Measurements from ENCODE around the gene SMAD7. TPM values are rescaled to one million over a fixed set of nuclear protein-coding genes. Genes with fewer than 3 reads are reported as not detected.

SMAD7 gene
- total RNA-seq, 2 experiments from 2014 or later, result 2.9 to 15.1 TPM

DNA sequence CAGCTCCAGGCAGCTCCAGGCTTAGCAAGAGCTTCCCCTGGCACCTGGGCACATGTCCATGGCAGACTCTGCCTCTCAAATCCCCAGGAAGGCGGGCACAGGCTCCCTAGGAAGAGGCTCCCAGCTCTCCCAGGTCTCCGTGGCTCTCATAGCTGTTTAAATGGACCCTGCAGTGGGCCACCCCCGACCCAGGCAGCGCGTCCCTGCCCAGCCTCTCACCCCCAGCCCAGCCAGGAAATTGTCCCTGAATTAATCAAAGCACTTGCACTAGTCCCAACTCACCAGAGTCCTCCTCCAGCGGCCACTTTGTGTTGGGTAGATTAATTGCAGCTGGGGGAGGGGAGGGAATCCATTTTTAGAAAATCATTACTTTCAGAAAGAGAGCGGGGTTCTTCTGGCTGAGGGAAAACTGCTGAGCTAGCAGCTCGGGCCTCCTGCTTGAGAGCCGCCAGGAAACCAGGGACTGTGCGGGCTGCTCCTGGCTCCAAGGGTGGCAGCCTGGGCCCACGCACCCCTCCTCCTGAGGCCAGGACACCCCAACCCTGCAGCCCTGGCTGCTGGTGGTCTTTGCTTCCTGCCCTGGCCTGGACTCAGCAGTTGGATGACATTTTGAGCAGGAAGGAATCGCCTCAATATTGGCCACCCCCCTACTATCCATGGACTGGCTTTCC, 36.0 kb downstream of the SMAD7 start:
- ChIA-PET CTCF (ENCODE audit: unreplicated experiment) (no interaction called here), POLR2A (no interaction called here)
- Histone ChIP-seq H3K9me3 (ENCODE audit: low read length) (no peaks in the 10 kb centered on the region), H3K4me2 (ENCODE audit: low read length) (no peak overlapping the region), H4K20me1 (ENCODE audit: insufficient read depth, low read length) (no peaks in the 10 kb centered on the region), H2AFZ (ENCODE audit: low read length) (no peak overlapping the region), H3K36me3 (ENCODE audit: insufficient read depth, low read length) (peaks cover 5% of the 10 kb centered on the region), H3K27ac (ENCODE audit: low read depth, low read length, poor library complexity, severe bottlenecking) (no peak overlapping the region), H3K9me2 (ENCODE audit: insufficient read depth, low read length) (no peaks in the 10 kb centered on the region), H3K79me2 (ENCODE audit: insufficient read depth, low read depth, low read length) (peaks cover 3% of the 10 kb centered on the region; the same call in 1 of the 2 replicates), H3K4me3 (ENCODE audit: low read depth, low read length, poor library complexity, severe bottlenecking) (no peak overlapping the region), H3K4me1 (ENCODE audit: insufficient read depth, low read length, poor library complexity, severe bottlenecking) (peaks cover 44% of the 10 kb centered on the region)
- TF ChIP-seq, protein P1, sequence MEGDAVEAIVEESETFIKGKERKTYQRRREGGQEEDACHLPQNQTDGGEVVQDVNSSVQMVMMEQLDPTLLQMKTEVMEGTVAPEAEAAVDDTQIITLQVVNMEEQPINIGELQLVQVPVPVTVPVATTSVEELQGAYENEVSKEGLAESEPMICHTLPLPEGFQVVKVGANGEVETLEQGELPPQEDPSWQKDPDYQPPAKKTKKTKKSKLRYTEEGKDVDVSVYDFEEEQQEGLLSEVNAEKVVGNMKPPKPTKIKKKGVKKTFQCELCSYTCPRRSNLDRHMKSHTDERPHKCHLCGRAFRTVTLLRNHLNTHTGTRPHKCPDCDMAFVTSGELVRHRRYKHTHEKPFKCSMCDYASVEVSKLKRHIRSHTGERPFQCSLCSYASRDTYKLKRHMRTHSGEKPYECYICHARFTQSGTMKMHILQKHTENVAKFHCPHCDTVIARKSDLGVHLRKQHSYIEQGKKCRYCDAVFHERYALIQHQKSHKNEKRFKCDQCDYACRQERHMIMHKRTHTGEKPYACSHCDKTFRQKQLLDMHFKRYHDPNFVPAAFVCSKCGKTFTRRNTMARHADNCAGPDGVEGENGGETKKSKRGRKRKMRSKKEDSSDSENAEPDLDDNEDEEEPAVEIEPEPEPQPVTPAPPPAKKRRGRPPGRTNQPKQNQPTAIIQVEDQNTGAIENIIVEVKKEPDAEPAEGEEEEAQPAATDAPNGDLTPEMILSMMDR (conservative IDR thresholded peaks at IDR 0.05; ENCODE audit: low read length), result no peak
- no peak for TF ChIP-seq EZH2phosphoT487 (IDR thresholded peaks at IDR 0.05; ENCODE audit: borderline replicate concordance, low read depth, low read length)
- intact Hi-C loops (cut with micrococcal nuclease; ENCODE audit: unreplicated experiment), result loop anchor here (5.0 kb wide), 1 partner anchor 237 kb away; no protein-coding TSS in a partner anchor
- no TSS peak for BruUV-seq (replicated peaks)
- no peak for DNase-seq (ENCODE audit: low spot score)

DNA sequence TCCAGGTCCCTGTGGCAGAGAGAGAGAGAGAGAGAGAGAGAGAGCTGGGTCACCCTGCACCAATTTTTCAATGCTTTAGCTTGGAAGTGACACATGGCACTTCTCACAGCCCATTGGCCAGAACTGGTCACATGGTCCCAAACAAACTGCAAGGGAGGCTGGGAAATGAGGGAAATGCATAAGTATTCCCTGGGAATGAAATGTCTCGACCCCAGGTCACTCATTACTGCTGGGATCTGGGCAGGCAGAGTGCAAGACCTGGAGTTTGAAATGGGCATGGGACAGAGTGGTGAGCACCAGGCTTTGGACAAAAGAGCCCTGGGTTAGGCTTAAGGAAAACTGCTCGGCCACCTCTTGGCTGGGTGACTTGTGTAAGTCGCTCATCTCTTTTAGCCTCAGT, 37.0 kb downstream of the SMAD7 start:
- H3K4me3 ChIP-seq (ENCODE audit: low read depth, low read length, poor library complexity, severe bottlenecking), result no peak overlapping the region
- H3K27ac ChIP-seq (ENCODE audit: low read depth, low read length, poor library complexity, severe bottlenecking), result no peak overlapping the region
- H4K20me1 ChIP-seq (ENCODE audit: insufficient read depth, low read length), result no peaks in the 10 kb centered on the region
- DNase-seq (ENCODE audit: low spot score), result no peak
- H3K9me2 ChIP-seq (ENCODE audit: insufficient read depth, low read length), result no peaks in the 10 kb centered on the region
- H3K36me3 ChIP-seq (ENCODE audit: insufficient read depth, low read length), result no peaks in the 10 kb centered on the region; the same call in 1 of the 2 replicates
- intact Hi-C loops (cut with micrococcal nuclease; ENCODE audit: unreplicated experiment), result loop anchor here (1.0 to 5.0 kb wide), 2 partner anchors 136 to 236 kb away; no protein-coding TSS in a partner anchor
- H3K9me3 ChIP-seq (ENCODE audit: low read length), result no peaks in the 10 kb centered on the region
- BruUV-seq (replicated peaks), result no TSS peak
- TF ChIP-seq, protein P1 (conservative IDR thresholded peaks at IDR 0.05; ENCODE audit: low read length), result no peak
- no peak for TF ChIP-seq EZH2phosphoT487 (IDR thresholded peaks at IDR 0.05; ENCODE audit: borderline replicate concordance, low read depth, low read length)
- H2AFZ ChIP-seq (ENCODE audit: low read length), result no peak overlapping the region
- ChIA-PET POLR2A (interaction anchor here (0.6 kb wide), 1 partner anchor 13 kb away, joined by 3 read pairs; no protein-coding TSS in a partner anchor), CTCF (ENCODE audit: unreplicated experiment) (no interaction called here)
- H3K4me2 ChIP-seq (ENCODE audit: low read length), result no peak overlapping the region
- no peaks in the 10 kb centered on the region for H3K79me2 ChIP-seq (ENCODE audit: insufficient read depth, low read depth, low read length)
- H3K4me1 ChIP-seq (ENCODE audit: insufficient read depth, low read length, poor library complexity, severe bottlenecking), result peaks cover 35% of the 10 kb centered on the region

DNA sequence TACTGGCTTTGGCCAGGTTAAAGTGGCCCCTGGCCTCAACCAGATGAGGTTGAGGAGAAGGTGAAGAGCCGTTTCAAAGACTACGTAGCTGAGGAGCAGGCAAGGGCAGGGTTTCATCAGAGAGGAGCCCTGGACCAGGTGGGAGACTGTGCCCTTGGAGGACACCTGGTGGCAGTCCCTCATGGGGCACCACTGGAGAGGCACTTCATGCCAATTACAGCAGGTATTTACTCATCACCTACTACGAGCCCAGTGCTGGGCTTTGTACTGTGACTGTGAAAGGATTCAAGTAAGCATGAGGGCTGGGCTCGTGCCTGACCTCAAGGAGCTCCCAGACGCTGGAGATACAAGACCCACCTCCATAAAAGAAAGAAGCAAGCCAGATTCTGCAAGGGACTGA, 37.6 kb downstream of the SMAD7 start:
- Histone ChIP-seq H3K79me2 (ENCODE audit: insufficient read depth, low read depth, low read length) (no peaks in the 10 kb centered on the region), H2AFZ (ENCODE audit: low read length) (no peak overlapping the region), H3K27ac (ENCODE audit: low read depth, low read length, poor library complexity, severe bottlenecking) (no peak overlapping the region), H3K4me2 (ENCODE audit: low read length) (no peak overlapping the region), H3K9me3 (ENCODE audit: low read length) (no peaks in the 10 kb centered on the region), H4K20me1 (ENCODE audit: insufficient read depth, low read length) (no peaks in the 10 kb centered on the region), H3K9me2 (ENCODE audit: insufficient read depth, low read length) (no peaks in the 10 kb centered on the region), H3K36me3 (ENCODE audit: insufficient read depth, low read length) (no peaks in the 10 kb centered on the region; the same call in 1 of the 2 replicates), H3K4me3 (ENCODE audit: low read depth, low read length, poor library complexity, severe bottlenecking) (no peak overlapping the region), H3K4me1 (ENCODE audit: insufficient read depth, low read length, poor library complexity, severe bottlenecking) (peaks cover 29% of the 10 kb centered on the region)
- ChIA-PET CTCF (ENCODE audit: unreplicated experiment) (interaction anchor here (0.6 kb wide), 1 partner anchor 135 kb away, joined by 3 read pairs; no protein-coding TSS in a partner anchor), POLR2A (no interaction called here)
- no TSS peak for BruUV-seq (replicated peaks)
- peak; percentile 48 for DNase-seq (ENCODE audit: low spot score)
- TF ChIP-seq, protein P1 (conservative IDR thresholded peaks at IDR 0.05; ENCODE audit: low read length), result peak; percentile 57
- no peak for TF ChIP-seq EZH2phosphoT487 (IDR thresholded peaks at IDR 0.05; ENCODE audit: borderline replicate concordance, low read depth, low read length)
- intact Hi-C loops (cut with micrococcal nuclease; ENCODE audit: unreplicated experiment), result loop anchor here (1.0 to 5.0 kb wide), 2 partner anchors 136 to 236 kb away; no protein-coding TSS in a partner anchor

All from OCI-LY7 (cell line).